Liver (tissue), 9 donors: Measurements from ENCODE around the gene RTN4RL1. TPM values are rescaled to one million over a fixed set of nuclear protein-coding genes. Genes with fewer than 3 reads are reported as not detected.

Experiments used
- DNase-seq: peaks from one replicate; pipeline ENCODE4 v3.0.0-alpha.2; 2017; ENCODE audit warnings: low spot score
- H3K27ac ChIP-seq, 2 donors: one replicate each; pipeline ENCODE4 v1.7.0; 2013; ENCODE audit warnings: inconsistent platforms in 2 of 2, low read length in 2 of 2, control low read depth in 1 of 2, low read depth in 1 of 2, mild to moderate bottlenecking in 1 of 2
- H3K27me3 ChIP-seq, 4 donors: one replicate each; pipeline versions ENCODE4 v1.6.1 to v1.7.0; 2013; ENCODE audit warnings: low read length in 3 of 4, inconsistent platforms in 1 of 4, mild to moderate bottlenecking in 1 of 4, moderate library complexity in 1 of 4; ENCODE audit not compliant: control insufficient read depth in 4 of 4, insufficient read depth in 4 of 4
- H3K36me3 ChIP-seq, 4 donors: one replicate each; pipeline versions ENCODE4 v1.6.1 to v1.7.0; 2013; ENCODE audit warnings: low read length in 3 of 4, mild to moderate bottlenecking in 3 of 4, low read depth in 1 of 4, moderate library complexity in 1 of 4; ENCODE audit not compliant: control insufficient read depth in 4 of 4, insufficient read depth in 3 of 4
- H3K4me1 ChIP-seq, 4 donors: one replicate each; pipeline versions ENCODE4 v1.6.1 to v1.7.0; 2013; ENCODE audit warnings: low read length in 3 of 4, mild to moderate bottlenecking in 3 of 4, moderate library complexity in 1 of 4; ENCODE audit not compliant: control insufficient read depth in 4 of 4, insufficient read depth in 4 of 4
- H3K4me3 ChIP-seq, 3 donors: one replicate each; pipeline versions ENCODE4 v1.6.1 to v1.7.0; 2013; ENCODE audit warnings: low read length in 3 of 3, control low read depth in 1 of 3, low read depth in 1 of 3, mild to moderate bottlenecking in 1 of 3
- H3K9ac ChIP-seq, 2 donors: one replicate each; pipeline ENCODE4 v1.7.0; 2013; ENCODE audit warnings: low read length in 2 of 2, mild to moderate bottlenecking in 2 of 2, moderate library complexity in 2 of 2, control low read depth in 1 of 2, low read depth in 1 of 2
- H3K9me3 ChIP-seq, 4 donors: one replicate each; pipeline versions ENCODE4 v1.6.1 to v1.7.0; 2013; ENCODE audit warnings: low read length in 3 of 4; ENCODE audit not compliant: control insufficient read depth in 4 of 4
- ATF3 ChIP-seq: IDR thresholded peaks from 2 replicates; pipeline ENCODE4 v1.6.1; 2016; ENCODE audit warnings: antibody characterized with exemption
- CTCF ChIP-seq: fragments of 150-350 bp; IDR thresholded peaks from 2 replicates; pipeline ENCODE4 v1.5.1; 2017; ENCODE audit warnings: improper control_type of control experiment, low read depth, low read length; ENCODE audit not compliant: missing input control
- EGR1 ChIP-seq, 2 donors: IDR thresholded peaks; 2 replicates each; pipeline ENCODE4 v1.6.1; 2016 to 2018; ENCODE audit warnings: antibody characterized with exemption in 2 of 2, low read depth in 2 of 2
- FOXA1 ChIP-seq: IDR thresholded peaks from 2 replicates; pipeline ENCODE4 v1.6.1; 2016; ENCODE audit warnings: antibody characterized with exemption
- FOXA2 ChIP-seq: IDR thresholded peaks from 2 replicates; pipeline ENCODE4 v1.6.1; 2016; ENCODE audit warnings: antibody characterized with exemption
- GABPA ChIP-seq, 2 donors: IDR thresholded peaks in 1 of 2; conservative IDR thresholded peaks in 1 of 2; 2 replicates each; pipeline ENCODE4 v1.6.1; 2016; ENCODE audit warnings: antibody characterized with exemption in 2 of 2, mild to moderate bottlenecking in 1 of 2, moderate library complexity in 1 of 2
- HNF4A ChIP-seq, 2 donors: conservative IDR thresholded peaks; 2 replicates each; pipeline ENCODE4 v1.6.1; 2016; ENCODE audit warnings: antibody characterized with exemption in 2 of 2, mild to moderate bottlenecking in 2 of 2
- HNF4G ChIP-seq: IDR thresholded peaks from 2 replicates; pipeline ENCODE4 v1.6.1; 2016; ENCODE audit warnings: antibody characterized with exemption
- JUND ChIP-seq, 2 donors: IDR thresholded peaks; 2 replicates each; pipeline ENCODE4 v1.6.1; 2016; ENCODE audit warnings: antibody characterized with exemption in 2 of 2
- MAX ChIP-seq: IDR thresholded peaks from 2 replicates; pipeline ENCODE4 v1.6.1; 2016; ENCODE audit warnings: antibody characterized with exemption
- NR2F2 ChIP-seq: IDR thresholded peaks from 2 replicates; pipeline ENCODE4 v1.6.1; 2016; ENCODE audit warnings: antibody characterized with exemption
- RAD21 ChIP-seq, 2 donors: IDR thresholded peaks; 2 replicates each; pipeline ENCODE4 v1.6.1; 2016; ENCODE audit warnings: antibody characterized with exemption in 2 of 2, mild to moderate bottlenecking in 2 of 2
- REST ChIP-seq: IDR thresholded peaks from 2 replicates; pipeline ENCODE4 v1.6.1; 2016; ENCODE audit warnings: antibody characterized with exemption, mild to moderate bottlenecking
- RXRA ChIP-seq, 2 donors: IDR thresholded peaks; 2 replicates each; pipeline ENCODE4 v1.6.1; 2017 to 2018; ENCODE audit warnings: antibody characterized with exemption in 2 of 2, mild to moderate bottlenecking in 1 of 2
- SP1 ChIP-seq: IDR thresholded peaks from 2 replicates; pipeline ENCODE4 v1.6.1; 2018; ENCODE audit warnings: antibody characterized with exemption, mild to moderate bottlenecking
- TAF1 ChIP-seq: conservative IDR thresholded peaks from 2 replicates; pipeline ENCODE4 v1.6.1; 2016; ENCODE audit warnings: antibody characterized with exemption, mild to moderate bottlenecking
- YY1 ChIP-seq: IDR thresholded peaks from 2 replicates; pipeline ENCODE4 v1.6.1; 2016; ENCODE audit warnings: antibody characterized with exemption, mild to moderate bottlenecking
- ZBTB33 ChIP-seq: IDR thresholded peaks from 2 replicates; pipeline ENCODE4 v1.6.1; 2016; ENCODE audit warnings: antibody characterized with exemption
- WGBS: extraction: QIAGEN DNeasy Blood & Tissue Kit; methylation state at CpG from one replicate; pipeline ENCODE4 v1.1.7; 2013; 5-methylcytosine and 5-hydroxymethylcytosine counted together
- polyA plus RNA-seq, 2 donors: library from polyadenylated mRNA; stranded (reverse) in 1 of 2; unstranded in 1 of 2; fragments of 200-250 nt in 1 of 2; fragments of >200 nt in 1 of 2; fragmentation: Nextera tagmentation in 1 of 2; extraction: Ambion mirVana in 1 of 2; gene quantifications; one replicate each; pipeline versions ENCODE4 v1.2.1 to v1.2.3, GENCODE V29; 2013 to 2015
- total RNA-seq, 2 donors: library from RNA; depleted of rRNA; stranded (reverse); fragments of >200 nt; gene quantifications; one replicate each; pipeline ENCODE4 v1.2.3, GENCODE V29; 2014
- donor health status: healthy.
- donor health status: healthy.
- donor health status: healthy.
- donor health status: healthy.
- donor health status: healthy.

RTN4RL1 gene
- total and polyA plus RNA-seq, 4 donors, result 0.04 to 5.4 (median 1.2) TPM

- no peak overlapping the region for H3K4me3 ChIP-seq
- 93% methylated on average over 10 of the region's 10 CpGs for WGBS
- no peak for TF ChIP-seq FOXA2
- TF ChIP-seq TAF1, result no peak
- no peak for TF ChIP-seq YY1
- H3K27ac ChIP-seq, result no peak overlapping the region
- no peaks in the 10 kb centered on the region for H3K9me3 ChIP-seq
- no peaks in the 10 kb centered on the region for H3K36me3 ChIP-seq
- no peaks in the 10 kb centered on the region for H3K27me3 ChIP-seq
- H3K4me1 ChIP-seq, result peaks cover 0 to 12% (median 4%) of the 10 kb centered on the region in 4 donors
- H3K9ac ChIP-seq, result no peak overlapping the region
- no peak for DNase-seq
Observed at GRCh38 chr17:1989135-1989534, 36.0 kb downstream of the RTN4RL1 start.

GRCh38 chr17:1986783-1987451 lies 38.2 kb downstream of the RTN4RL1 start:
- DNase-seq, result no peak
- H3K9me3 ChIP-seq, result no peaks in the 10 kb centered on the region
- WGBS, result 80% methylated on average over 18 of the region's 18 CpGs
- no peak overlapping the region for H3K9ac ChIP-seq
- peaks cover 0 to 12% (median 4%) of the 10 kb centered on the region in 4 donors for H3K4me1 ChIP-seq
- H3K27ac ChIP-seq, result no peak overlapping the region
- no peak for TF ChIP-seq RXRA (IDR thresholded peaks at IDR 0.05)
- no peak for TF ChIP-seq GABPA (IDR thresholded peaks at IDR 0.05 in 1 of 2, conservative IDR thresholded peaks at IDR 0.05 in 1 of 2)
- H3K36me3 ChIP-seq, result no peaks in the 10 kb centered on the region
- no peaks in the 10 kb centered on the region for H3K27me3 ChIP-seq
- no peak overlapping the region for H3K4me3 ChIP-seq

GRCh38 chr17:1985686-1986085 lies 39.4 kb downstream of the RTN4RL1 start:
- Histone ChIP-seq H3K27me3 (no peaks in the 10 kb centered on the region), H3K27ac (no peak overlapping the region), H3K4me1 (peaks cover 0 to 12% (median 4%) of the 10 kb centered on the region in 4 donors), H3K4me3 (no peak overlapping the region), H3K36me3 (no peaks in the 10 kb centered on the region), H3K9ac (no peak overlapping the region), H3K9me3 (no peaks in the 10 kb centered on the region)
- no peak for TF ChIP-seq CTCF
- TF ChIP-seq EGR1 (IDR thresholded peaks at IDR 0.05; ENCODE audit: low read depth in 2 of 2), result no peak
- TF ChIP-seq RXRA (IDR thresholded peaks at IDR 0.05), result no peak
- TF ChIP-seq ZBTB33, result no peak
- TF ChIP-seq GABPA (IDR thresholded peaks at IDR 0.05 in 1 of 2, conservative IDR thresholded peaks at IDR 0.05 in 1 of 2), result no peak
- TF ChIP-seq FOXA2, result no peak
- no peak for TF ChIP-seq TAF1
- no peak for TF ChIP-seq HNF4G
- no peak for TF ChIP-seq REST
- no peak for TF ChIP-seq ATF3
- TF ChIP-seq JUND (IDR thresholded peaks at IDR 0.05), result no peak
- no peak for TF ChIP-seq SP1
- TF ChIP-seq NR2F2, result no peak
- TF ChIP-seq MAX, result no peak
- no peak for TF ChIP-seq HNF4A (conservative IDR thresholded peaks at IDR 0.05)
- TF ChIP-seq RAD21 (IDR thresholded peaks at IDR 0.05), result no peak
- no peak for TF ChIP-seq FOXA1
- 93% methylated on average over 4 of the region's 4 CpGs for WGBS
- no peak for DNase-seq
